22Rv1 (cell line): ENCODE results near the gene TSKU.
"Not testable (repeated sequence)": the region's sequence is repeated elsewhere in the genome, so short reads cannot be mapped to it uniquely, and the experiment has no call there.

ENCODE experiments used
- H3K27ac ChIP-seq: fragments of 450-650 bp; 2 replicates; pipeline ENCODE4 v1.5.1; 2017
- ZFX ChIP-seq: fragments of 450-650 bp; IDR thresholded peaks from 2 replicates; pipeline ENCODE4 v1.6.1; 2017; ENCODE audit warnings: antibody characterized with exemption, borderline replicate concordance
- TF ChIP-seq, protein P1 (sequence below): fragments of 450-650 bp; IDR thresholded peaks from 2 replicates; pipeline ENCODE4 v1.5.1; 2017; ENCODE audit warnings: mild to moderate bottlenecking

TSKU gene, protein sequence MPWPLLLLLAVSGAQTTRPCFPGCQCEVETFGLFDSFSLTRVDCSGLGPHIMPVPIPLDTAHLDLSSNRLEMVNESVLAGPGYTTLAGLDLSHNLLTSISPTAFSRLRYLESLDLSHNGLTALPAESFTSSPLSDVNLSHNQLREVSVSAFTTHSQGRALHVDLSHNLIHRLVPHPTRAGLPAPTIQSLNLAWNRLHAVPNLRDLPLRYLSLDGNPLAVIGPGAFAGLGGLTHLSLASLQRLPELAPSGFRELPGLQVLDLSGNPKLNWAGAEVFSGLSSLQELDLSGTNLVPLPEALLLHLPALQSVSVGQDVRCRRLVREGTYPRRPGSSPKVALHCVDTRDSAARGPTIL

DNA sequence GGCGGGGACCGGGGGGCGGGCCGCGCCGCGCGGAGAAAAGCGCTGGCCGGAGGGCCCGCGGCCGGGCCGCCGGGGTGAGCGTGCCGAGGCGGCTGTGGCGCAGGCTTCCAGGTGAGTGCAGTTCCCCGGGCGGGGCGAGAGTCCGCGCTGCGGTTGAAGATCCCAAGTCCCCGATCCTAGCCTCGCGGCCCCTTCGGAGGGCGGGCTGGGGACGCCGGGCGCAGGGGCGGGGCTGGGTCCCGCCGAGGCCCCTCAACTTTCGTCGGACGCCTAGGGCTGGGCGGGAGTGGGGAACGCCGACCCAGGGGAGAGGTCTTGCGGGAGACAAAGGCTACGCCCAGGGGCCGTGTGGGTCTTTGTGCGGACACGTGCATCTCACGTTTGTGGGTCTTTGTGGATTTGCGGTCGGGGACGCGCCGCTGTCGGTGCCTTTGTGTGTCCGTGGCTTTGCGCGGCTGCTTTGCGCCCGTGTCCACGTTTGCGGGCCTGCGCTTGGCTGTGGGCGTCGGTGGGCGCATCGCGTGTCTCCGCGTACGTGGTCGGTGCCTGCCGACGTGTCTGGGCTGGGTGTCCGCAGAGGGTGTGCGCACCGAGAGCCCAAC lies at the start of gene TSKU:
TSKU (plus strand) TSS at position 63 of the 602 bp plus-strand sequence. CDS start 12,261 bp downstream, outside the sequence.
- TF ChIP-seq ZFX, result no peak
- TF ChIP-seq, protein P1, sequence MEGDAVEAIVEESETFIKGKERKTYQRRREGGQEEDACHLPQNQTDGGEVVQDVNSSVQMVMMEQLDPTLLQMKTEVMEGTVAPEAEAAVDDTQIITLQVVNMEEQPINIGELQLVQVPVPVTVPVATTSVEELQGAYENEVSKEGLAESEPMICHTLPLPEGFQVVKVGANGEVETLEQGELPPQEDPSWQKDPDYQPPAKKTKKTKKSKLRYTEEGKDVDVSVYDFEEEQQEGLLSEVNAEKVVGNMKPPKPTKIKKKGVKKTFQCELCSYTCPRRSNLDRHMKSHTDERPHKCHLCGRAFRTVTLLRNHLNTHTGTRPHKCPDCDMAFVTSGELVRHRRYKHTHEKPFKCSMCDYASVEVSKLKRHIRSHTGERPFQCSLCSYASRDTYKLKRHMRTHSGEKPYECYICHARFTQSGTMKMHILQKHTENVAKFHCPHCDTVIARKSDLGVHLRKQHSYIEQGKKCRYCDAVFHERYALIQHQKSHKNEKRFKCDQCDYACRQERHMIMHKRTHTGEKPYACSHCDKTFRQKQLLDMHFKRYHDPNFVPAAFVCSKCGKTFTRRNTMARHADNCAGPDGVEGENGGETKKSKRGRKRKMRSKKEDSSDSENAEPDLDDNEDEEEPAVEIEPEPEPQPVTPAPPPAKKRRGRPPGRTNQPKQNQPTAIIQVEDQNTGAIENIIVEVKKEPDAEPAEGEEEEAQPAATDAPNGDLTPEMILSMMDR, result peak; percentile 17; the same call in 1 of the 2 replicates
- H3K27ac ChIP-seq, result peak within 1 kb of the TSS; percentile 100

DNA sequence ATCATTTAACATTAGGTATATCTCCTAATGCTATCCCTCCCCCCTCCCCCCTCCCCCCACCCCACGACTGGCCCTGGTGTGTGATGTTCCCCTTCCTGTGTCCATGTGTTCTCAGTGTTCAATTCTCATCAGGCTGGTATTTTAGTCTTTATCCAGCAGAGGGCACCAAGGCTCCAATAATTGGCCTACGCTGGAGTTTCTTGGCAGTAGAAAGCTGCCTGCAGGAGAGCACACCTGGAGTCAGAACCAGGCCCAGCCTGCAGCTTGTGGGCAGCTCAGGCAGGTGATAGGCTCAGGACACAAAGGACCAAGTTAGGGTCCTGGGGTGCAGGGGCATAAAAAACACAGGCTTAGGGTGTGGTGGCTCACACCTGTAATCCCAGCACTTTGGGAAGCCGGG lies 49.2 kb upstream of the TSKU start:
- H3K27ac ChIP-seq, result not testable (repeated sequence)
- TF ChIP-seq, protein P1, result peak; percentile 53

DNA sequence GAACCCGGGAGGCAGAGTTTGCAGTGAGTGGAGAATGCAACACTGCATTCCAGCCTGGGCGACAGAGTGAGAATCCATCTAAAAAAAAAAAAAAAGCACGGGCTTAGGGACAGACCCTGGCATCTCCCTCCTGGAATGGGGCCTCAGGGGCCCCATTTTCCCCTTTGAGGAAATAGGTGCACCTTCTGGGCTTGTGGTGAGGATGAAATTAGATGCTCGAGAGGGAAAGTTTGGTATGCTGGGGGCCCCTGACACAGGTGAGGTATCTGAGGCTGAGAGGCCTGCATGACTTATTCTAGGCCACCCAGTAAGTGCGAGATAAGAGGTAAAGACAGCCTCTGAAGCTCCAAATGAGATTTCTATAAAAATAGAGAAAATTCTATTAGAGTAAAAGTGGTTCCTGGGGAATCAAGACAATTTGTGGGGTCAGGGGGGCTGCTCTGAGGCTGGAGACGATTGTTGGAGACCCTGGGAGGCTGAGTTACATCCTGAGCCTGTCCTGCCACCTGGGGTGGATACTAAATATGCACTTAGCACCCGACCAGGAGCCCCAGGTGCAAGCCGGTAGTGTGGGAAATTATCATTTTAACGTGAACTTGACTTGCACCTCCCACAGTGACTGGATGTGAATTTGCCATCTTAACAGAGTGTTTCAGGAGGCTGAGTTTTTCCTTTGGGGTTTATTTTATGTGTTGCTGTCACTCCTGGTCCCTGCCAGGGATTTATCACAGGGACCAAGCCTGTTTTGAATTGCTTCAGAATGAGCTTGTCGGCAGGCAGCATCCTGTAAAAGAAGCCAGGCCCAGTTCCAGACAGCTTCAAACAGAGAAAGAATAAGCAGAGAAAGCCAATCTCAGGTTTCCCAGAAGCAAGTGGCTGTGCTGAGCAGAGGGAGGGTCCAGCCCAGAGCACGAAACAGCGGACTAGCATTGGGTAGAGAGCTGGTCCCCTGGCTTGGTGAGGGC lies 48.4 kb upstream of the TSKU start:
- TF ChIP-seq, protein P1, result no peak
- TF ChIP-seq ZFX, result no peak
- no peak overlapping the region for H3K27ac ChIP-seq

DNA sequence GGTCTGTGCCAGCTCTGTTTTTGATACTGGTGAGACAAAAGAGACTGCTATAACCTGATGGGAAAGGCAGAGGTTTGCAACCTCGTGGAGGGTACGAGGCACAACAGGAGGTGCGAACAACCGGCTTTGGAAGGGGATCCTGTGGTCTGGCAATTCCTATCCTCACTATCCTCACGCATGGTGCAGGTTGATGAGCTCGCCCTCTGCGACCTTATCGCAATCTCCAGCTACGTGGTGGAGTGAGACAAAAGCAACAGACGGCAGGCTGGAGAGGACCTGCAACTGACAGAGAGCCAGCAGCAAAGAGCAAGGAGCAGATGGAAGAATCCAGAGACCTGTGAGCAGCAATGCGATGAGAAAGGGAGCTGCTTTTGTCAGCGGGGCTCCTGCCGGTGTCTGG lies 47.3 kb upstream of the TSKU start:
- H3K27ac ChIP-seq, result no peak overlapping the region
- no peak for TF ChIP-seq ZFX
- TF ChIP-seq, protein P1, result no peak

DNA sequence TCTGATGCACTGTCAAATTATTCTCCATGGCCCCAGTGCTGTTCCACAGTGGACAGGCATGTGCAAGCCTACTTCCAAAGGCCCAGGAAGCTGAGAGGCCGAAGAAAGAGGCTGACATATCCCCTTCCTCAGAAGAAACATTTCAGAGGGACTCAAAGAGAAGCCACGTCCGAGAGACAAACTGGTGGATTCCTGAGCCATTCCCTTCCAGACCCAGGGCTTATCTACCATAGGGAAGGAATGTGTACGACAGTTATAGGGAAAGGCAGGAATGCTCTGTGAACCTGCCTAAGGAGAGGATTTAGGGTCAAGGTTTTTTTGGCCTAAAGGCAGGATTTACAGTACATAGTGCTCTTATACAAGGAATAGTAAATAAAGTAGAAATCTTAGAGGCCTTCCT lies 46.9 kb upstream of the TSKU start:
- no peak for TF ChIP-seq ZFX
- TF ChIP-seq, protein P1, result no peak
- no peak overlapping the region for H3K27ac ChIP-seq

DNA sequence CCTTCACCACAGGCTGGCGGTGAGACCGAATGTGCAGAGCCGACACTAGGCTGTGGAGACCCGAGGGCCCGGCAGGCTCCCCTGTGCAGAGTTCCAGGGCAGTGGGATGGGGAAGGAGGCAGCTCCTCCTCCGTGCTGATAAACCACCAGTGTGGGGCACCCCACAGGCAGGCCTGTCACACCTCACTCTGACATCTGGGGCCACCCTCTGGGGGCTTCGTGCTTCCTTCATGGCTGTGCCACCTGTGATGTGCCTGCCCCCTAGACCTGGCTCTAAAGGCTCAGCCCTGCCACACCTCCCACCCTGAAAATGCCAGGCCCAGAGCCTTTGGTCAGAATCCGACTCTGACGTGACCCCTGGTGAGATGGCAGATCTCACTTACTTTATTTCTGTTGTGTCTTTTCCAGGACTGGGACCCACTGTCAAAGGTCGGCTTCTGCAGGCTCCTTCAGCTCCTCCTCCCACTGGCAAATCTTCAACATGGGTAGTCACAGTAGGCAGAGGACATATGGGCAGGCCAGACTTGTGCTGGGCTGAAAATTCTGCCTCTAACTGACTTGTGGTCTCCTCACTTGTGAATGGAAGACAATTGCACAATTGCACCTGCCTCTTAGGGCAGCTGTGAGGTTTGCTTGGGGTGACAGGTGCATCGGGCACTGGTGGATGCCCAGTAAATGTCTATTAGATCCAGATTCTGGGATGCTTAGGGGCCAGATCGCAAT lies 46.2 kb upstream of the TSKU start:
- H3K27ac ChIP-seq, result no peak overlapping the region

More for the DNA sequence above, 46.2 kb upstream of the TSKU start:
- TF ChIP-seq, protein P1, result no peak
- TF ChIP-seq ZFX, result no peak
